ENCODE results near the gene MANSC4. TPM values are rescaled to one million over a fixed set of nuclear protein-coding genes. Genes with fewer than 3 reads are reported as not detected.

The MANSC4 gene
- total RNA-seq, 3 donors from 2014 or later: not detected

GRCh38 chr12:27779416-27779919 lies 568 bp downstream of the MANSC4 start:
- peak in 2 of 3 donors; percentile 19 to 54 for DNase-seq
- TF ChIP-seq CTCF (IDR thresholded peaks at IDR 0.05): no peak
- Histone ChIP-seq H3K36me3 (ENCODE audit: low read depth) (no peaks in the 10 kb centered on the region), H3K4me1 (ENCODE audit: low read depth) (peaks cover 16% of the 10 kb centered on the region), H3K9me3 (no peaks in the 10 kb centered on the region), H3K4me3 (peak overlapping the region; percentile 52)
- intact Hi-C loops (cut with DNase I, micrococcal nuclease): no loop called here
- no peak for ATAC-seq

- H3K4me1 ChIP-seq (ENCODE audit: low read depth): peaks cover 16% of the 10 kb centered on the region
- DNase-seq: no peak
- no peak for TF ChIP-seq CTCF (IDR thresholded peaks at IDR 0.05)
- ATAC-seq: no peak
- intact Hi-C loops (cut with DNase I, micrococcal nuclease): no loop called here
- H3K36me3 ChIP-seq (ENCODE audit: low read depth): no peaks in the 10 kb centered on the region
- H3K9me3 ChIP-seq: no peaks in the 10 kb centered on the region
- H3K4me3 ChIP-seq: no peak overlapping the region
These were observed 1.8 kb downstream of the MANSC4 start for GRCh38 chr12:27778206-27778605.

GRCh38 chr12:27777141-27777540 lies 2.9 kb downstream of the MANSC4 start:
- intact Hi-C loops (cut with DNase I, micrococcal nuclease): no loop called here
- Histone ChIP-seq H3K9me3 (no peaks in the 10 kb centered on the region), H3K36me3 (ENCODE audit: low read depth) (no peaks in the 10 kb centered on the region), H3K4me3 (no peak overlapping the region), H3K4me1 (ENCODE audit: low read depth) (peaks cover 15% of the 10 kb centered on the region)
- TF ChIP-seq CTCF (IDR thresholded peaks at IDR 0.05): no peak
- ATAC-seq (no peak), DNase-seq (no peak)

GRCh38 chr12:27772328-27773049 lies 7.5 kb downstream of the MANSC4 start:
- TF ChIP-seq CTCF (IDR thresholded peaks at IDR 0.05): no peak
- no peaks in the 10 kb centered on the region for H3K9me3 ChIP-seq
- no peak overlapping the region for H3K4me3 ChIP-seq
- H3K4me1 ChIP-seq (ENCODE audit: low read depth): no peaks in the 10 kb centered on the region
- no peak for DNase-seq
- H3K36me3 ChIP-seq (ENCODE audit: low read depth): no peaks in the 10 kb centered on the region
- no peak for ATAC-seq
- intact Hi-C loops (cut with DNase I, micrococcal nuclease): no loop called here

- Histone ChIP-seq H3K4me3 (no peak overlapping the region), H3K36me3 (ENCODE audit: low read depth) (no peaks in the 10 kb centered on the region), H3K9me3 (no peaks in the 10 kb centered on the region), H3K4me1 (ENCODE audit: low read depth) (no peaks in the 10 kb centered on the region)
- ATAC-seq (no peak), DNase-seq (no peak)
- no peak for TF ChIP-seq CTCF (IDR thresholded peaks at IDR 0.05)
- intact Hi-C loops (cut with DNase I, micrococcal nuclease): no loop called here
These were observed 8.3 kb downstream of the MANSC4 start for GRCh38 chr12:27771481-27772327.
